Measurements from ENCODE around the gene GOLPH3L. TPM values are rescaled to one million over a fixed set of nuclear protein-coding genes. Genes with fewer than 3 reads are reported as not detected.
"Not testable (repeated sequence)": the region's sequence is repeated elsewhere in the genome, so short reads cannot be mapped to it uniquely, and the experiment has no call there.

Gene GOLPH3L
- total and polyA plus RNA-seq, 10 of the 15 experiments (the other 5 are each of a cell fraction or from before 2014, with no cell fraction given): 7.7 to 29.9 (median 19.2) TPM

DNA sequence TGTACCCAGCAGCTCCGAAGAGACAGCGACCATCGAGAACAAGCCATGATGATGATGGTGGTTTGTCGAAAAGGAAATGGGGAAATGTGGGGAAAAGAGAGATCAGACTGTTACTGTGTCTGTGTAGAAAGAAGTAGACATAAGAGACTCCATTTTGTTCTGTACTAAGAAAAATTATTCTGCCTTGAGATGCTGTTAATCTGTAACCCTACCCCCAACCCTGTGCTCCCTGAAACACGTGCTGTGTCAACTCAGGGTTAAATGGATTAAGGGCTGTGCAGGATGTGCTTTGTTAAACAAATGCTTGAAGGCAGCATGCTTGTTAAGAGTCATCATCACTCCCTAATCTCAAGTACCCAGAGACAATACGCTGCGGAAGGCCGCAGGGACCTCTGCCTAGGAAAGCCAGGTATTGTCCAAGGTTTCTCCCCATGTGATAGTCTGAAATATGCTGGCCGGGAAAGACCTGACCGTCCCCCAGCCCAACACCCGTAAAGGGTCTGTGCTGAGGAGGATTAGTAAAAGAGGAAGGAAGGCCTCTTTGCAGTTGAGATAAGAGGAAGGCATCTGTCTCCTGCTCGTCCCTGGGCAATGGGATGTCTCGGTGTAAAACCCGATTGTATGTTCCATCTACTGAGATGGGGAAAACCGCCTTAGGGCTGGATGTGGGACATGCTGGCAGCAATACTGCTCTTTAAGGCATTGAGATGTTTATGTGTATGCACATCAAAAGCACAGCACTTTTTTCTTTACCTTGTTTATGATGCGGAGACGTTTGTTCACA lies 61.9 kb downstream of the GOLPH3L start:
- FAIRE-seq; H3K4me1 ChIP-seq (ENCODE audit: control insufficient read depth, insufficient read depth, low read length); H3K79me2 ChIP-seq (ENCODE audit: control insufficient read depth, insufficient read depth, low read length); H4K20me1 ChIP-seq (ENCODE audit: control insufficient read depth, insufficient read depth); intact Hi-C loops (cut with micrococcal nuclease; ENCODE audit: unreplicated experiment); H3K36me3 ChIP-seq (ENCODE audit: control insufficient read depth in 2 of 2, insufficient read depth in 2 of 2, low read length in 1 of 2); H3K9me3 ChIP-seq (replicated peaks; ENCODE audit: control insufficient read depth, insufficient read depth, low read length); H3K27ac ChIP-seq (ENCODE audit: control insufficient read depth, insufficient read depth); H3K9ac ChIP-seq (ENCODE audit: control insufficient read depth, insufficient read depth, low read length); RAD21 ChIA-PET (ENCODE audit: unreplicated experiment); H3K4me3 ChIP-seq; H3K27me3 ChIP-seq (replicated peaks in 1 of 2; ENCODE audit: control insufficient read depth in 2 of 2, insufficient read depth in 2 of 2, low read length in 1 of 2); in situ Hi-C loops (cut with MboI); H2AFZ ChIP-seq (ENCODE audit: control insufficient read depth, low read depth, low read length); SMC1A ChIA-PET (ENCODE audit: uncharacterized antibody, unreplicated experiment); H3K4me2 ChIP-seq (ENCODE audit: control insufficient read depth, insufficient read depth); ATAC-seq; BruUV-seq (replicated peaks); POLR2A ChIA-PET; DNase-seq (ENCODE audit: low read depth, low spot score): not testable (repeated sequence)
- WGBS (ENCODE audit: insufficient coverage, insufficient replicate concordance, low lambda C conversion rate, missing lambda C conversion rate): 69% methylated on average over 14 of the region's 17 CpGs
- CTCF ChIA-PET: interaction anchor here (1.0 kb wide), 1 partner anchor 234 kb away, joined by 3 read pairs; no protein-coding TSS in a partner anchor

DNA sequence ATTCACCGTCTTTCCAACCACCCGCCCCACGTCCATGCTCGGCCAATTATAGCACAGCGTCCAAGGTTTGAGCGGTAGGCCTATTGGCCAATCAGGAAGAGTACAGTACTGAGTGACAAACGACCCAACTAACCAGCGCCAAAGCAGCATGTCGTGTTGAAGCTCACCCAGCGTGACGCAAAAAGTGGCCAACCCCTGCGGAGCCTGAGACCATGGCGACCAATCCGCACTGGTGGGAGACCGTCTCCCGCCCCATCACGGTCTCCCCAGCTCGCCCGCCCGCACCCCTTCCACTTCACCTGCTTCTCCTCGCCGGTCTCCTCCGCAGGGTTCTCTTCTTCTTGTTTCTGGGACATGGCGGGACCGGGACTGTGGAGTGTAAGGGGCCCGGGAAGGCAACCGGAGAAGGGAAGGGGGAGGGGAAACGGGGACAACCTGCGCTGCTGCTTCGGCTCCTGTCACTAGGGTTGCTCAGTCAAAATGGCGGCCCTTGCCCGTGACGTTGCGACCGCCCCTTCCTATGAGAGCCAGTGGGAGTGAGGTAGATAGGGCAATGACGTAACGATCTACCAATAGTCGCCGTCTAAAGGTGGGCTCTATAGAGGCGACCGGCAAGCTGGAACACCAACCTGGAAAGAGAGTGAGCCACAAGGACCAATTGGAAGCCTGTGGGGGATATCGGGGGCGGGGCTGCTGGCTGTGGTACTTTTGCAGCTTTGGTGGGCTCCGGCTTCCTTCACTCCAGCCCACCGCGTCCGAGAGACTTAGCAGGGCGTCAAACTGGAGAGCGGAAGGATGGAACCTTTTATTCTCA lies 67.6 kb downstream of the GOLPH3L start, which contains the start of gene ENSA:
ENSA (minus strand) TSS at position 498 of the 814 bp plus-strand sequence; CDS start at position 356, 142 bp downstream.
- RAD21 ChIA-PET (ENCODE audit: unreplicated experiment): interaction anchor here (0.6 to 6.2 kb wide), 18 partner anchors 9 to 296 kb away, joined by 3 to 90 read pairs (median 4); partner anchors contain the start of genes CTSS, GOLPH3L, MCL1 and RPRD2
- SMC1A ChIA-PET (ENCODE audit: uncharacterized antibody, unreplicated experiment): interaction anchor here (0.6 to 5.6 kb wide), 15 partner anchors 17 to 293 kb away, joined by 3 to 61 read pairs (median 4); partner anchors contain the start of genes CTSS, FALEC, GOLPH3L and MCL1
- Histone ChIP-seq H3K36me3 (ENCODE audit: control insufficient read depth in 2 of 2, insufficient read depth in 2 of 2, low read length in 1 of 2) (peaks cover 0 to 14% of the 10 kb centered on the region in 2 experiments; a peak in 3 of 4 replicates), H3K4me2 (ENCODE audit: control insufficient read depth, insufficient read depth) (peak within 1 kb of the TSS; percentile 91), H4K20me1 (ENCODE audit: control insufficient read depth, insufficient read depth) (no peaks in the 10 kb centered on the region), H3K9me3 (replicated peaks; ENCODE audit: control insufficient read depth, insufficient read depth, low read length) (no peaks in the 10 kb centered on the region), H3K4me3 (peak within 1 kb of the TSS; percentile 81), H3K4me1 (ENCODE audit: control insufficient read depth, insufficient read depth, low read length) (peaks cover 5% of the 10 kb centered on the region; the same call in 1 of the 2 replicates), H3K27me3 (replicated peaks in 1 of 2; ENCODE audit: control insufficient read depth in 2 of 2, insufficient read depth in 2 of 2, low read length in 1 of 2) (no peaks in the 10 kb centered on the region), H3K9ac (ENCODE audit: control insufficient read depth, insufficient read depth, low read length) (peak within 1 kb of the TSS; percentile 91), H2AFZ (ENCODE audit: control insufficient read depth, low read depth, low read length) (peak within 1 kb of the TSS; percentile 95), H3K79me2 (ENCODE audit: control insufficient read depth, insufficient read depth, low read length) (peaks cover 36% of the 10 kb centered on the region), H3K27ac (ENCODE audit: control insufficient read depth, insufficient read depth) (peak within 1 kb of the TSS; percentile 97)
- CTCF ChIA-PET: interaction anchor here (0.9 to 5.3 kb wide), 8 partner anchors 9 to 366 kb away, joined by 3 to 95 read pairs (median 6); partner anchors contain the start of genes GOLPH3L and MCL1
- DNase-seq (ENCODE audit: low read depth, low spot score) (peak; percentile 99), FAIRE-seq (peak; percentile 79), ATAC-seq (peak; percentile 95)
- no TSS peak for BruUV-seq (replicated peaks)
- POLR2A ChIA-PET: interaction anchor here (0.5 to 3.4 kb wide), 31 partner anchors 9 to 377 kb away, joined by 3 to 41 read pairs (median 4); partner anchors contain the start of genes CTSS, GOLPH3L, MCL1 and MINDY1
- in situ Hi-C loops (cut with MboI) (no loop called here), intact Hi-C loops (cut with micrococcal nuclease; ENCODE audit: unreplicated experiment) (loop anchor here (1.0 to 10.0 kb wide), 6 partner anchors 50 to 345 kb away; partner anchors contain the start of genes CERS2, CTSS, MCL1 and SETDB1)
- WGBS (ENCODE audit: insufficient coverage, insufficient replicate concordance, low lambda C conversion rate, missing lambda C conversion rate): under 1% methylated on average over 47 of the region's 49 CpGs
- TF ChIP-seq RUNX3 (IDR thresholded peaks at IDR 0.05; ENCODE audit: low read length) (no peak; the same call in 1 of the 2 replicates), TCF3 (IDR thresholded peaks at IDR 0.05; ENCODE audit: borderline replicate concordance, insufficient read depth, low read depth, low read length) (no peak), BHLHE40 (IDR thresholded peaks at IDR 0.05; ENCODE audit: borderline replicate concordance in 1 of 2, low read depth in 2 of 2, low read length in 1 of 2) (peak; percentile 59 to 76; a peak in 3 of 4 replicates), CHD2 (IDR thresholded peaks at IDR 0.05; ENCODE audit: borderline replicate concordance, low read depth, low read length) (peak; percentile 96), ZNF384 (IDR thresholded peaks at IDR 0.05; ENCODE audit: borderline replicate concordance, low read depth, low read length) (no peak), BCL11A (IDR thresholded peaks at IDR 0.05; ENCODE audit: low read depth, low read length) (no peak), TCF12 (IDR thresholded peaks at IDR 0.05; ENCODE audit: low read depth, low read length) (no peak)
- TF ChIP-seq, protein P1, sequence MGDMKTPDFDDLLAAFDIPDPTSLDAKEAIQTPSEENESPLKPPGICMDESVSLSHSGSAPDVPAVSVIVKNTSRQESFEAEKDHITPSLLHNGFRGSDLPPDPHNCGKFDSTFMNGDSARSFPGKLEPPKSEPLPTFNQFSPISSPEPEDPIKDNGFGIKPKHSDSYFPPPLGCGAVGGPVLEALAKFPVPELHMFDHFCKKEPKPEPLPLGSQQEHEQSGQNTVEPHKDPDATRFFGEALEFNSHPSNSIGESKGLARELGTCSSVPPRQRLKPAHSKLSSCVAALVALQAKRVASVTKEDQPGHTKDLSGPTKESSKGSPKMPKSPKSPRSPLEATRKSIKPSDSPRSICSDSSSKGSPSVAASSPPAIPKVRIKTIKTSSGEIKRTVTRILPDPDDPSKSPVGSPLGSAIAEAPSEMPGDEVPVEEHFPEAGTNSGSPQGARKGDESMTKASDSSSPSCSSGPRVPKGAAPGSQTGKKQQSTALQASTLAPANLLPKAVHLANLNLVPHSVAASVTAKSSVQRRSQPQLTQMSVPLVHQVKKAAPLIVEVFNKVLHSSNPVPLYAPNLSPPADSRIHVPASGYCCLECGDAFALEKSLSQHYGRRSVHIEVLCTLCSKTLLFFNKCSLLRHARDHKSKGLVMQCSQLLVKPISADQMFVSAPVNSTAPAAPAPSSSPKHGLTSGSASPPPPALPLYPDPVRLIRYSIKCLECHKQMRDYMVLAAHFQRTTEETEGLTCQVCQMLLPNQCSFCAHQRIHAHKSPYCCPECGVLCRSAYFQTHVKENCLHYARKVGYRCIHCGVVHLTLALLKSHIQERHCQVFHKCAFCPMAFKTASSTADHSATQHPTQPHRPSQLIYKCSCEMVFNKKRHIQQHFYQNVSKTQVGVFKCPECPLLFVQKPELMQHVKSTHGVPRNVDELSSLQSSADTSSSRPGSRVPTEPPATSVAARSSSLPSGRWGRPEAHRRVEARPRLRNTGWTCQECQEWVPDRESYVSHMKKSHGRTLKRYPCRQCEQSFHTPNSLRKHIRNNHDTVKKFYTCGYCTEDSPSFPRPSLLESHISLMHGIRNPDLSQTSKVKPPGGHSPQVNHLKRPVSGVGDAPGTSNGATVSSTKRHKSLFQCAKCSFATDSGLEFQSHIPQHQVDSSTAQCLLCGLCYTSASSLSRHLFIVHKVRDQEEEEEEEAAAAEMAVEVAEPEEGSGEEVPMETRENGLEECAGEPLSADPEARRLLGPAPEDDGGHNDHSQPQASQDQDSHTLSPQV (IDR thresholded peaks at IDR 0.05): no peak
